Measurements from ENCODE around the gene TBL1XR1. TPM values are rescaled to one million over a fixed set of nuclear protein-coding genes. Genes with fewer than 3 reads are reported as not detected.
A peak's percentile ranks its signal among the peaks of the same experiment; 100 is the strongest.

TBL1XR1 gene
- total RNA-seq, 1 experiment from 2014 or later = 175 TPM

DNA sequence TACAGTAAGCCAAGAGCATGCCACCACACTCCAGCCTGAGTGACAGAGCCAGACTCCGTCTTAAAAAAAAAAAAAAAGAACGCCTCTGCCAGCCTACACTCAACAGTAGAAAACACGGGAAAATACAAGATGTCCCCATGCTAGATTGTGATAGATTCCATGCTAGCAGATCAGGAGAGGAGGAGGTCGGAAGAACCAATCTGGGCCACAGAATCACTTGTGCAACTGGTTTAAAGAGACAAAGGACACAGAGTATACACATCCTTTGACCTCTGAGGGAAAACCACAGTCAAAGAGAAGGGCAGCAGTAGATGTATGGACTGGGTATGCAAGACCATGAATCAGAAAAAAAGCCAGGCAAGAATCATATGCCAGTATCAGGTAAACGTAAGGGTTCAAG is 15.9 kb downstream of the TBL1XR1 start:
- peaks cover 0 to 12% (median 9%) of the 10 kb centered on the region in 3 experiments; a peak in 5 of 7 replicates for H3K36me3 Mint-ChIP-seq (ENCODE audit: insufficient read depth in 1 of 3, low read depth in 3 of 3)
- no peak overlapping the region for H3K14ac ChIP-seq (ENCODE audit: insufficient read depth, low read length)

More for the DNA sequence above, 15.9 kb downstream of the TBL1XR1 start:
- H3K27me3 ChIP-seq (ENCODE audit: insufficient read depth, low read length) = no peaks in the 10 kb centered on the region
- no peak overlapping the region for H4K5ac ChIP-seq (ENCODE audit: insufficient read length, low read depth, low read length)
- no peak overlapping the region for H3K4ac ChIP-seq (ENCODE audit: low read depth, low read length)
- H2BK12ac ChIP-seq (ENCODE audit: insufficient read length, low read depth, low read length) = no peak overlapping the region
- Mint-ChIP-seq H3K9me3 (no peaks in the 10 kb centered on the region; a peak in 1 of 5 replicates), H3K27ac (peak overlapping the region in 2 of 3 experiments; percentile 26 to 47; a peak in 3 of 7 replicates), H3K27me3 (ENCODE audit: low read depth) (no peaks in the 10 kb centered on the region), H3K4me3 (no peak overlapping the region), H3K4me1 (peaks cover 54 to 56% of the 10 kb centered on the region in 2 experiments)
- no peak overlapping the region for H2BK120ac ChIP-seq (ENCODE audit: low read depth, low read length, poor library complexity, severe bottlenecking)
- H3K9me3 ChIP-seq (ENCODE audit: control insufficient read depth, low read depth, low read length) = no peaks in the 10 kb centered on the region
- H3K79me2 ChIP-seq (ENCODE audit: insufficient read depth, low read length) = peaks cover 90% of the 10 kb centered on the region; the same call in 1 of the 2 replicates
- H3K23me2 ChIP-seq (ENCODE audit: insufficient read length, low read depth, low read length, poor library complexity, severe bottlenecking) = no peaks in the 10 kb centered on the region
- no peak overlapping the region for H3K56ac ChIP-seq (ENCODE audit: insufficient read length, low read depth, low read length)
- H3K23ac ChIP-seq (ENCODE audit: insufficient read length, low read depth, low read length) = no peak overlapping the region
- no peak overlapping the region for H3K9ac ChIP-seq (ENCODE audit: extremely low read depth, insufficient read length, low read length)
- H3K79me1 ChIP-seq (ENCODE audit: insufficient read depth, low read depth, low read length, poor library complexity, severe bottlenecking) = peaks cover 2% of the 10 kb centered on the region
- peaks cover 5% of the 10 kb centered on the region; the same call in 1 of the 2 replicates for H3K4me1 ChIP-seq (ENCODE audit: insufficient read depth, low read length)
- H4K8ac ChIP-seq (replicated peaks; ENCODE audit: insufficient read length, low read depth, low read length) = no peak overlapping the region
- no peak overlapping the region for H2AFZ ChIP-seq (ENCODE audit: low read length)
- TF ChIP-seq CTCF (conservative IDR thresholded peaks at IDR 0.05) = no peak
- H3K27ac ChIP-seq (ENCODE audit: insufficient read length, low read depth, low read length) = no peak overlapping the region
- no peak overlapping the region for H3K4me2 ChIP-seq (ENCODE audit: insufficient read depth, insufficient read length, low read length)
- H4K20me1 ChIP-seq (ENCODE audit: control insufficient read depth, insufficient read depth, insufficient read length) = no peaks in the 10 kb centered on the region
- no peak overlapping the region for H3K18ac ChIP-seq (ENCODE audit: insufficient read length, low read depth, low read length)
- H2AK5ac ChIP-seq (ENCODE audit: insufficient read length, low read length) = no peak overlapping the region
- DNase-seq = no peak
- no peak overlapping the region for H2BK15ac ChIP-seq (ENCODE audit: low read depth, low read length)
- H3T11ph ChIP-seq (ENCODE audit: low read length) = no peak overlapping the region
- no peak overlapping the region for H2BK5ac ChIP-seq (ENCODE audit: insufficient read length, low read length)
- no peak overlapping the region for H2BK20ac ChIP-seq (ENCODE audit: low read depth, low read length, poor library complexity, severe bottlenecking)
- H4K91ac ChIP-seq (ENCODE audit: insufficient read length, low read depth, low read length) = no peak overlapping the region
- WGBS (ENCODE audit: extremely low coverage, insufficient read length, low lambda C conversion rate) = no CpG with 5 or more reads among the region's 5 CpGs

All from H9 (cell line).